ENCODE measurements around the gene EIF2S3.
A peak's percentile ranks its signal among the peaks of the same experiment; 100 is the strongest.

Gene EIF2S3

GRCh38 chrX:24090300-24091200, 35.8 kb downstream of the EIF2S3 start:
- Histone ChIP-seq H3K79me2 (ENCODE audit: control insufficient read depth, insufficient read depth, low read length, unreplicated experiment) (no peaks in the 10 kb centered on the region), H3K27ac (ENCODE audit: low read depth, low read length) (no peak overlapping the region), H3K4me3 (ENCODE audit: low read depth, low read length) (no peak overlapping the region), H3K27me3 (ENCODE audit: insufficient read depth, low read length) (no peaks in the 10 kb centered on the region), H3K4me1 (ENCODE audit: control insufficient read depth, insufficient read depth, low read length, unreplicated experiment) (peaks cover under 1% of the 10 kb centered on the region), H2AFZ (ENCODE audit: low read length, unreplicated experiment) (peak overlapping the region; percentile 50), H3K36me3 (ENCODE audit: insufficient read depth, low read length) (no peaks in the 10 kb centered on the region)

GRCh38 chrX:24093746-24094145, 39.0 kb downstream of the EIF2S3 start:
- Histone ChIP-seq H3K36me3 (ENCODE audit: insufficient read depth, low read length) (no peaks in the 10 kb centered on the region), H3K79me2 (ENCODE audit: control insufficient read depth, insufficient read depth, low read length, unreplicated experiment) (no peaks in the 10 kb centered on the region), H3K27me3 (ENCODE audit: insufficient read depth, low read length) (no peaks in the 10 kb centered on the region), H3K27ac (ENCODE audit: low read depth, low read length) (no peak overlapping the region), H3K4me1 (ENCODE audit: control insufficient read depth, insufficient read depth, low read length, unreplicated experiment) (no peaks in the 10 kb centered on the region), H2AFZ (ENCODE audit: low read length, unreplicated experiment) (no peak overlapping the region), H3K4me3 (ENCODE audit: low read depth, low read length) (no peak overlapping the region)

GRCh38 chrX:24097741-24098260, 43.0 kb downstream of the EIF2S3 start:
- H3K36me3 ChIP-seq (ENCODE audit: insufficient read depth, low read length): no peaks in the 10 kb centered on the region
- no peaks in the 10 kb centered on the region for H3K79me2 ChIP-seq (ENCODE audit: control insufficient read depth, insufficient read depth, low read length, unreplicated experiment)
- H3K4me1 ChIP-seq (ENCODE audit: control insufficient read depth, insufficient read depth, low read length, unreplicated experiment): no peaks in the 10 kb centered on the region
- no peak overlapping the region for H2AFZ ChIP-seq (ENCODE audit: low read length, unreplicated experiment)
- H3K4me3 ChIP-seq (ENCODE audit: low read depth, low read length): no peak overlapping the region
- no peaks in the 10 kb centered on the region for H3K27me3 ChIP-seq (ENCODE audit: insufficient read depth, low read length)
- no peak overlapping the region for H3K27ac ChIP-seq (ENCODE audit: low read depth, low read length)

DNA sequence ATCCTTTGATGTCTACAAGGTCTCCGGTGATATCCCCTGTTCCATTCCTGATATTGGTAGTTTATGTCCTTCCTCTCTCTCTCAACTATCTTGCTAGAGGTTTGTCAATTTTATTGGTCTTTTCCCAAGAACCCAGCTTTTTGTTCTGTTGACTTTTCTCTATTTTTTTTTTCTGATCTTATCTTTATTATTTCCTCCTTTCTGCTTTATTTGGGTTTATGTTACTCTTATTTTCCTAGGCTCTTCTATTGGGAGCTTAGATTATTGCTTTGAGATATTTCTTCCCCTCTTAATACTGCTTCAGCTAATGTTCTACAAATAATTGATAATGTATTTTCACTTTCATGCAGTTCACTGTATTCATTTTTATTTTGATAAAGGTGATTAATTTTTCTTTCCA, 44.2 kb downstream of the EIF2S3 start:
- H3K4me1 ChIP-seq (ENCODE audit: control insufficient read depth, insufficient read depth, low read length, unreplicated experiment): no peaks in the 10 kb centered on the region
- H3K4me3 ChIP-seq (ENCODE audit: low read depth, low read length): no peak overlapping the region
- no peaks in the 10 kb centered on the region for H3K79me2 ChIP-seq (ENCODE audit: control insufficient read depth, insufficient read depth, low read length, unreplicated experiment)
- no peak overlapping the region for H2AFZ ChIP-seq (ENCODE audit: low read length, unreplicated experiment)
- H3K36me3 ChIP-seq (ENCODE audit: insufficient read depth, low read length): no peaks in the 10 kb centered on the region
- H3K27me3 ChIP-seq (ENCODE audit: insufficient read depth, low read length): no peaks in the 10 kb centered on the region
- no peak overlapping the region for H3K27ac ChIP-seq (ENCODE audit: low read depth, low read length)

- Histone ChIP-seq H3K79me2 (ENCODE audit: control insufficient read depth, insufficient read depth, low read length, unreplicated experiment) (no peaks in the 10 kb centered on the region), H3K36me3 (ENCODE audit: insufficient read depth, low read length) (no peaks in the 10 kb centered on the region), H3K4me3 (ENCODE audit: low read depth, low read length) (no peak overlapping the region), H3K27me3 (ENCODE audit: insufficient read depth, low read length) (no peaks in the 10 kb centered on the region), H3K4me1 (ENCODE audit: control insufficient read depth, insufficient read depth, low read length, unreplicated experiment) (no peaks in the 10 kb centered on the region), H2AFZ (ENCODE audit: low read length, unreplicated experiment) (no peak overlapping the region), H3K27ac (ENCODE audit: low read depth, low read length) (no peak overlapping the region)
These were observed 44.6 kb downstream of the EIF2S3 start for GRCh38 chrX:24099394-24099793.

GRCh38 chrX:24100713-24101112, 46.0 kb downstream of the EIF2S3 start:
- H2AFZ ChIP-seq (ENCODE audit: low read length, unreplicated experiment): no peak overlapping the region
- no peak overlapping the region for H3K4me3 ChIP-seq (ENCODE audit: low read depth, low read length)
- no peaks in the 10 kb centered on the region for H3K79me2 ChIP-seq (ENCODE audit: control insufficient read depth, insufficient read depth, low read length, unreplicated experiment)
- H3K27ac ChIP-seq (ENCODE audit: low read depth, low read length): no peak overlapping the region
- H3K36me3 ChIP-seq (ENCODE audit: insufficient read depth, low read length): no peaks in the 10 kb centered on the region
- peaks cover 4% of the 10 kb centered on the region for H3K4me1 ChIP-seq (ENCODE audit: control insufficient read depth, insufficient read depth, low read length, unreplicated experiment)
- no peaks in the 10 kb centered on the region for H3K27me3 ChIP-seq (ENCODE audit: insufficient read depth, low read length)

DNA sequence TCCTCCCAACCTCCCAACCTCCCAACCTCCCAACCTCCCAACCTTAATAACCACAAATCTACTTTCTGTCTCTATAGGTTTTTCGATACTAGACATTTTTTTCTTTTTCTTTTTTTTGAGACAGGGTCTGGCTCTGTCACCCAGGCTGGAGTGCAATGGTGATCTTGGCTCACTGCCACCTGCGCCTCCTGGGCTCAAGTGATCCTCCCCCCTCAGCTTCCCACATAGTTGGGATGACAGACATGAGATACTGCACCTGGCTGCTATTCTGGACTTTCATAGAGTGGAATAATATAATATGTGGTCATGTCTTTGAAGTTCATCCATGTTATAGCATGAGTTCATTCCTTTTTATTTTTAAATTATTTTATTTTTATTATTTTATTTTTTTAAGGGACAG, 55.3 kb downstream of the EIF2S3 start:
- Histone ChIP-seq H3K4me3 (ENCODE audit: low read depth, low read length) (no peak overlapping the region), H3K79me2 (ENCODE audit: control insufficient read depth, insufficient read depth, low read length, unreplicated experiment) (no peaks in the 10 kb centered on the region), H3K27me3 (ENCODE audit: insufficient read depth, low read length) (no peaks in the 10 kb centered on the region), H3K4me1 (ENCODE audit: control insufficient read depth, insufficient read depth, low read length, unreplicated experiment) (peaks cover 4% of the 10 kb centered on the region), H3K36me3 (ENCODE audit: insufficient read depth, low read length) (no peaks in the 10 kb centered on the region), H3K27ac (ENCODE audit: low read depth, low read length) (no peak overlapping the region), H2AFZ (ENCODE audit: low read length, unreplicated experiment) (no peak overlapping the region)

- Histone ChIP-seq H2AFZ (ENCODE audit: low read length, unreplicated experiment) (no peak overlapping the region), H3K4me3 (ENCODE audit: low read depth, low read length) (no peak overlapping the region), H3K79me2 (ENCODE audit: control insufficient read depth, insufficient read depth, low read length, unreplicated experiment) (no peaks in the 10 kb centered on the region), H3K27me3 (ENCODE audit: insufficient read depth, low read length) (no peaks in the 10 kb centered on the region), H3K36me3 (ENCODE audit: insufficient read depth, low read length) (no peaks in the 10 kb centered on the region), H3K27ac (ENCODE audit: low read depth, low read length) (no peak overlapping the region), H3K4me1 (ENCODE audit: control insufficient read depth, insufficient read depth, low read length, unreplicated experiment) (peaks cover 11% of the 10 kb centered on the region)
These were observed 58.4 kb downstream of the EIF2S3 start for GRCh38 chrX:24113181-24113580.

GRCh38 chrX:24117258-24117657, 62.5 kb downstream of the EIF2S3 start:
- Histone ChIP-seq H3K36me3 (ENCODE audit: insufficient read depth, low read length) (no peaks in the 10 kb centered on the region), H3K4me3 (ENCODE audit: low read depth, low read length) (peak overlapping the region; percentile 70), H3K27me3 (ENCODE audit: insufficient read depth, low read length) (no peaks in the 10 kb centered on the region), H2AFZ (ENCODE audit: low read length, unreplicated experiment) (peak overlapping the region; percentile 95), H3K79me2 (ENCODE audit: control insufficient read depth, insufficient read depth, low read length, unreplicated experiment) (no peaks in the 10 kb centered on the region), H3K27ac (ENCODE audit: low read depth, low read length) (peak overlapping the region; percentile 47), H3K4me1 (ENCODE audit: control insufficient read depth, insufficient read depth, low read length, unreplicated experiment) (peaks cover 11% of the 10 kb centered on the region)

DNA sequence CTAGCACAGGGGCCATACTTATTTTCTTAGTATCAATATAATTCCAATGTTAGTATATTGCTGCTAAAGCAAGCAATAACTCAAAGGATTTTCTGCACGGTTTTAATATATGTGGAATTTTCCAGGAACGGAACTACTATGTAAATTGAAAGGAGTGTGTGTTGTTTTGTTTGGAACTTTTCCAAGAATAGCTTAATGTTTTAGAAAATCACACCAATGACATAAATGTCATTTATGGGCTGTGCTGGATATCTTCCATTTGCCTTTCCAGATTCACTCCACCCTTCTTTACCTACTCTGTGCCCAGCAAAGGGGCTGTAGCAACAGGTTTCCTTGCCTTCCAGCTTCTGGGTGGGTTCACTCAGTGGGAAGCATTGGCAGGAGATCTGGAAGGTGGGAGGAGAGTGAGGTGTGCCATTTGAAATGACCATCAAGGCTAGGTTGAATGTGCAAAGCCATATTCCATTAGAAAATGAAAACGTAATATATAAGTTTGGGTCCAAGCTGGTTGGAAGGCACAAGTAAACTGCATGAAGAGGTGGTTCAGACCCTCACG, 69.6 kb downstream of the EIF2S3 start:
- no peaks in the 10 kb centered on the region for H3K36me3 ChIP-seq (ENCODE audit: insufficient read depth, low read length)
- no peak overlapping the region for H3K4me3 ChIP-seq (ENCODE audit: low read depth, low read length)
- H3K4me1 ChIP-seq (ENCODE audit: control insufficient read depth, insufficient read depth, low read length, unreplicated experiment): peaks cover 3% of the 10 kb centered on the region
- no peak overlapping the region for H3K27ac ChIP-seq (ENCODE audit: low read depth, low read length)
- H2AFZ ChIP-seq (ENCODE audit: low read length, unreplicated experiment): no peak overlapping the region
- no peaks in the 10 kb centered on the region for H3K79me2 ChIP-seq (ENCODE audit: control insufficient read depth, insufficient read depth, low read length, unreplicated experiment)
- no peaks in the 10 kb centered on the region for H3K27me3 ChIP-seq (ENCODE audit: insufficient read depth, low read length)

Measured in ACC112 (cell line).